GM12878 (cell line): ENCODE results near the gene ATP1A3. TPM values are rescaled to one million over a fixed set of nuclear protein-coding genes. Genes with fewer than 3 reads are reported as not detected.

ENCODE experiments used
- CEBPB ChIP-seq, 2 experiments: fragments of 150-350 bp in 1 of 2; IDR thresholded peaks; 2 replicates each; pipeline ENCODE4 v1.6.1; 2012 to 2014; ENCODE audit warnings: low read depth in 2 of 2, low read length in 2 of 2, borderline replicate concordance in 1 of 2, inconsistent platforms in 1 of 2
- CREB1 ChIP-seq: IDR thresholded peaks from 2 replicates; pipeline ENCODE4 v1.6.1; 2012; ENCODE audit warnings: low read depth, mild to moderate bottlenecking, inconsistent platforms
- DPF2 ChIP-seq: fragments of 450-650 bp; IDR thresholded peaks from 2 replicates; pipeline ENCODE4 v1.6.1; 2017; ENCODE audit warnings: mild to moderate bottlenecking
- E2F8 ChIP-seq: fragments of 450-650 bp; IDR thresholded peaks from 2 replicates; pipeline ENCODE4 v1.6.1; 2018; ENCODE audit warnings: mild to moderate bottlenecking, low read depth, moderate library complexity; ENCODE audit not compliant: partially characterized antibody
- EGR1 ChIP-seq, 2 experiments: IDR thresholded peaks; 1 replicate in 1 of 2; 2 replicates in 1 of 2; pipeline ENCODE4 v1.6.1; 2011 to 2012; ENCODE audit warnings: low read depth in 2 of 2, low read length in 2 of 2, borderline replicate concordance in 1 of 2, mild to moderate bottlenecking in 1 of 2, moderate library complexity in 1 of 2
- HCFC1 ChIP-seq: fragments of 150-350 bp; IDR thresholded peaks from 2 replicates; pipeline ENCODE4 v1.6.1; 2014; ENCODE audit warnings: low read length
- IKZF2 ChIP-seq, 2 experiments: fragments of 450-650 bp; IDR thresholded peaks; 2 replicates each; pipeline ENCODE4 v1.6.1; 2017; ENCODE audit warnings: mild to moderate bottlenecking in 2 of 2, moderate library complexity in 2 of 2
- MEF2A ChIP-seq: IDR thresholded peaks from 2 replicates; pipeline ENCODE4 v1.6.1; 2011; ENCODE audit warnings: low read depth, mild to moderate bottlenecking, low read length, moderate library complexity; ENCODE audit not compliant: insufficient read depth
- NR2C1 ChIP-seq: fragments of 450-650 bp; IDR thresholded peaks from 2 replicates; pipeline ENCODE4 v1.6.1; 2017; ENCODE audit warnings: antibody characterized with exemption, mild to moderate bottlenecking, moderate library complexity
- NRF1 ChIP-seq: conservative IDR thresholded peaks from 2 replicates; pipeline ENCODE4 v1.6.1; 2011; ENCODE audit warnings: mild to moderate bottlenecking, low read depth, low read length, improper control_type of control experiment
- PKNOX1 ChIP-seq: fragments of 450-650 bp; IDR thresholded peaks from 2 replicates; pipeline ENCODE4 v1.6.1; 2016; ENCODE audit warnings: mild to moderate bottlenecking
- POLR2A ChIP-seq: IDR thresholded peaks from 2 replicates; pipeline ENCODE4 v1.6.1; 2011; ENCODE audit warnings: low read depth, mild to moderate bottlenecking, low read length
- POLR2AphosphoS2 ChIP-seq: IDR thresholded peaks from 2 replicates; pipeline ENCODE4 v1.6.1; 2011; ENCODE audit warnings: low read depth, mild to moderate bottlenecking, low read length, improper control_type of control experiment, moderate library complexity
- POLR2AphosphoS5 ChIP-seq: IDR thresholded peaks from 2 replicates; pipeline ENCODE4 v1.6.1; 2011; ENCODE audit warnings: mild to moderate bottlenecking, low read length, inconsistent platforms
- RELA ChIP-seq: fragments of 450-650 bp; IDR thresholded peaks from 2 replicates; pipeline ENCODE4 v1.8.0; 2014; ENCODE audit warnings: borderline replicate concordance; ENCODE audit not compliant: partially characterized antibody
- RELB ChIP-seq: fragments of 450-650 bp; IDR thresholded peaks from 2 replicates; pipeline ENCODE4 v1.6.1; 2017; ENCODE audit warnings: low read depth, mild to moderate bottlenecking, moderate library complexity
- TBL1XR1 ChIP-seq: IDR thresholded peaks from 2 replicates; pipeline ENCODE4 v1.6.1; 2012; ENCODE audit warnings: low read depth, low read length, improper control_type of control experiment
- TCF12 ChIP-seq: IDR thresholded peaks from 2 replicates; pipeline ENCODE4 v1.6.1; 2011; ENCODE audit warnings: low read depth, mild to moderate bottlenecking, low read length
- TCF7 ChIP-seq: IDR thresholded peaks from 2 replicates; pipeline ENCODE4 v1.6.1; 2014; ENCODE audit warnings: antibody characterized with exemption, borderline replicate concordance
- YY1 ChIP-seq: IDR thresholded peaks from 2 replicates; pipeline ENCODE4 v1.6.1; 2011; ENCODE audit warnings: low read depth, mild to moderate bottlenecking, low read length
- ZBTB4 ChIP-seq: fragments of 450-650 bp; formaldehyde crosslinking; IDR thresholded peaks from 2 replicates; pipeline ENCODE4 v1.4.0; 2022; ENCODE audit warnings: mild to moderate bottlenecking, moderate library complexity
- ZNF622 ChIP-seq: fragments of 450-650 bp; IDR thresholded peaks from 2 replicates; pipeline ENCODE4 v1.6.1; 2017; ENCODE audit warnings: mild to moderate bottlenecking, inconsistent platforms
- polyA plus RNA-seq, 11 experiments: library from polyadenylated mRNA; depleted of rRNA in 4 of 11; unstranded in 6 of 11; stranded (reverse) in 5 of 11; fragments of >200 nt; fragmentation: Nextera tagmentation in 4 of 11; fragmentation: Illumina TruSeq in 1 of 11; extraction: Ambion mirVana in 4 of 11; extraction: Trizol in 1 of 11; gene quantifications; 1 replicate in 1 of 11; 2 replicates in 10 of 11; pipeline versions ENCODE4 v1.2.1 to v1.2.3, GENCODE V29; 2011 to 2016; ENCODE audit warnings: inconsistent platforms in 2 of 11, missing spikeins in 2 of 11, low read depth in 1 of 11
- total RNA-seq, 4 experiments: library from RNA; depleted of rRNA in 3 of 4; stranded (reverse); fragments of >200 nt in 3 of 4; fragmentation: Illumina TruSeq in 1 of 4; extraction: Trizol in 1 of 4; gene quantifications; 2 replicates each; pipeline versions ENCODE4 v1.2.1 to v1.2.3, GENCODE V29; 2013 to 2021

ATP1A3 gene
- total and polyA plus RNA-seq, 10 of the 15 experiments (the other 5 are each of a cell fraction or from before 2014, with no cell fraction given), result 0.17 to 0.86 (median 0.32) TPM; not detected in 2

DNA sequence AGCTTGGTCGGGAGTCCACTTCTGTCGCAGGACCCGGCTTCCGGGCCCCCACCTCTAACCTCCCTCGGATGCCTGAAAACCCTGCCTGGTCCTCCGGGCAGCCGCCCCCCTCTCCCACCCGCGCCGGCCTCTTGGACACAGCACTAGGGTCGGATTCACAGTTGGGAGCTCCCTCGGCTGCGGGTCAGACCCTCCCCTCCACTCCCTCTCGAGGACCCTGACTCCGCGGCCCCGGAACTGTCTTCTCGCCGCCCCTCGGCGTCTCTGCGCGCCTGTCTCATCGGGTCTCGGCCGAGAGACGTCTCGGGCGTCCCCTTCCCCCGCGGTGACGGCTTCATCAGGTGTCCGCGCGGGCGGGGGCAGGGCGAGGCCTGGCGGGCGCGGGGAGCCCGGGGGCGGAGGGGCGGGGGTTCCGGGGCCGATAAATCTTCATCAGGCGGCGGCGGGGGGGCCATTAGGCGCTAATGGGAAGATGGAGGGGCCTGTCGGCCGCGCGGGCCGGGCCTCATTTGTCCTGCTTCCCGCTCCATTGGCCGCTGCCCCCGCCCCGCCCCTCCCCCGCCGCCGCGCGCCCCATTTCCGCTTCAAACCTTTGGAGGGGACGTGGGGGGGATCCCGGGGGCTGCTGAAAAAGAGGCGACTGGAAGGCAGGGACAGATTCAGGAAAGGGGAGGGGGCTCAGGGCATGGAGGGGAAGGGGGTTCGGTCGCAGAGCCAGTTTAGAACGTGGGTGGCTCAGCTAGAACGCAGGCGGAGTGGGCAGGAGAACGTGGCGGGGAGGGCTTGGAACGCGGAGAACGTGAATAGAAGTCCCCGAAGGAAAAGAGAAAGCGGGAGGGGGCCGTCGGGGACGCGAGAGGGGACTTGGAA is 53.9 kb downstream of the ATP1A3 start (continued):
- no peak for TF ChIP-seq E2F8
- TF ChIP-seq CREB1, result 0 out of 2 replicates have a peak, but pooled peaks have one; percentile 32
- no peak for TF ChIP-seq RELA
- TF ChIP-seq POLR2AphosphoS2, result no peak
- TF ChIP-seq PKNOX1, result no peak
- peak in 1 of 2 experiments; percentile 17; a peak in 3 of 4 replicates for TF ChIP-seq IKZF2 (IDR thresholded peaks at IDR 0.05)
- no peak for TF ChIP-seq NR2C1
- TF ChIP-seq EGR1 (IDR thresholded peaks at IDR 0.05; ENCODE audit: borderline replicate concordance in 1 of 2, low read depth in 2 of 2, low read length in 2 of 2), result peak in 1 of 2 experiments; percentile 84; a peak in 1 of 3 replicates
- no peak for TF ChIP-seq HCFC1
- no peak for TF ChIP-seq YY1
- TF ChIP-seq DPF2, result no peak
- TF ChIP-seq RELB, result peak; percentile 39; the same call in 1 of the 2 replicates
- TF ChIP-seq TBL1XR1, result no peak
- no peak for TF ChIP-seq TCF7
- peak; percentile 78 for TF ChIP-seq POLR2A
- TF ChIP-seq ZNF622, result no peak
- TF ChIP-seq CEBPB (IDR thresholded peaks at IDR 0.05; ENCODE audit: borderline replicate concordance in 1 of 2, low read depth in 2 of 2, low read length in 2 of 2), result no peak
- TF ChIP-seq TCF12, result 0 out of 2 replicates have a peak, but pooled peaks have one; percentile 6
- no peak for TF ChIP-seq ZBTB4
- no peak for TF ChIP-seq MEF2A
- no peak; the same call in 1 of the 2 replicates for TF ChIP-seq POLR2AphosphoS5
- TF ChIP-seq NRF1, result no peak
